Endothelial cell of hepatic sinusoid (primary cell): ENCODE results near the gene TRIM45.
"Not testable (repeated sequence)": the region's sequence is repeated elsewhere in the genome, so short reads cannot be mapped to it uniquely, and the experiment has no call there.

Experiments used
- in situ Hi-C: cut with HindIII; loops from 2 replicates; pipeline ENCODE4 v1.10.0; 2017; ENCODE audit warnings: low sequenced_read_pairs

Gene TRIM45

DNA sequence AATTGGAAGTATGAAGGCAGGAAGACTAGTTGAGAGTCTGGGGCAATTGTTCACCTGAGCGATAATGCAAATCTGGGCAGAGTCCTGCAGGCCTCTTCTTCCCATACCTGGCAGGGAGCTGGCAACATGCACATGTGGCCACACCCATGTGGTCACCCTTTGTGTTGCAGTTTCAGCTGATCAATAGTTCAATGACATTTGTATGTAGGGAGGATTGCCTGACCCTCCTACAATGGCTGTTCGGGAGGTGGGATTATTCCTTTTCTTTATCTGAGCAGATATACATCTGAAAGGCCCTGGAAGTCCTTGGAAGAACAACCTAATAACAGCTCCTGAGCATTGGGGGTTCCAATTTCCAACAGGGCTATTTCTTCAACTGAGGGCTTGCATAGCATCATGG is 15.2 kb upstream of the TRIM45 start:
- in situ Hi-C loops = no loop called here

DNA sequence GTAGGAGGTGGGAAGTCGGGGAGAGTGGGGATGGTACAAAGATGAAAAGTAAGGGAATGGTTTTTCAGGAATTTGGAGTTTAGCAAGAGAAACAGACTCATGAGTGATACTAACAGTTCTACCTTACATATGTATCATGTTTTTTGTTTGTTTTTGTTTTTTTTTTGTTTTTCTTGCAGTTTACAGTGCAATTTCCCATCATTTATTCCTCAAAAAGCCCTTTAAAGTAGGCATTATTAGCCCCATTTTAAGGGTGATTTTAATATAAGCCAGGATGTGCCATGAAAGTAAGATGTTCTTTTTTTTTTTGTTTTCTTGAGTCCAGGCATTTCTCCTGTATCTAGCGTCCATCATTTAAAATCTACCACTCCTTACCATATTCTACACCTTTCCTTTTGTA is 13.8 kb upstream of the TRIM45 start:
- in situ Hi-C loops = no loop called here

DNA sequence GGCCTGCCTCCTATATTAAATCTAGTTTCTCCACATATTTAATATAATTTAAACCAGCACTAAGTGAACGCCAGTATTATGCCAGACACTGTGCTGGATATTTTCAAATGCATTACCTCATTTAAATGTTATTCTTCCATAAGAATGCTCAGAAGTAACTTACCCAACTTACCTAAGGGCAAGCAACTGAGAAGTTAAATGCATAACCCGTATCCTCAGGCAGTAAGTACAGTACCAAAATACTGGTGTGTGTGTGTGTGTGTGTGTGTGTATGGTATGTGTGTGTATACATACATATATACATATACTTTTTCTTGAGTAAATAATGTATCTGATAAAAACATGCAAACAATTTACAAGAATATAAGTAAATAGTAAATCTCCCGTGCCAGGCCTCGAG is 9.0 kb upstream of the TRIM45 start:
- in situ Hi-C loops = no loop called here

DNA sequence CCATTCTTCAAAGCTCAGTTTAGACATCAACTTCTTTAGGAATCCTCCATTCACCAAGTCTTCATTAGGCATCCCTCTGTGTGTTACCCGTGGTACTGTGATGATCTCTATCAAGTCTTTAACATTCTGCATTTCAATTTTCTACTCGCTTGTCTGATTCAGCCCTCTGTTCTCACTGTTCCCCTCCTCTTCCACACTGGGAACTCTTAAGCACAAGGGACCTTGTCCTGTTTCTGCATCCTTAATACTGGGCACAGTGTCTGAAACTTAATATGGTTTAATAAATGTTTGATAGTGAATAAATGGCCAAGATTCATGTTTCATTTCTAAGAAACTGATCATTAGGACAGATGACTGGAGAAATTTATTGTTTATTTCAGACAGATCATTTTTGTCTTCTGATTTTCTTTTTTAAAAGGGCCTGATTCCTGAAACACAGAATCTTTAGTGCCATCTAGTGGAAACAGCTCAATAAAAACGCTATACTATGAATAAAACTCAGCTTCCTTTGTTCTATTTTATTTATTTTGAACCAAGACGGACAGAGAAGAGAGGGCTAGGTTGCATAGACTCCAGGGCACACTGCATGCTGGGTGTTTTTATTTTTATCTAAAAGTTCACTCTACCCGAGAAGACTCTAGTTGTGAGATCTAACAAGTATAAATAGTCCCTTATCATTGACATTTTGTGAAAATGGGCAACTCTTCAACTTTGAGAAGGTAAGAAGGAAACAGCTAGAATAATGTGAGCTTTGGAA is 7.0 kb upstream of the TRIM45 start:
- in situ Hi-C loops = no loop called here

DNA sequence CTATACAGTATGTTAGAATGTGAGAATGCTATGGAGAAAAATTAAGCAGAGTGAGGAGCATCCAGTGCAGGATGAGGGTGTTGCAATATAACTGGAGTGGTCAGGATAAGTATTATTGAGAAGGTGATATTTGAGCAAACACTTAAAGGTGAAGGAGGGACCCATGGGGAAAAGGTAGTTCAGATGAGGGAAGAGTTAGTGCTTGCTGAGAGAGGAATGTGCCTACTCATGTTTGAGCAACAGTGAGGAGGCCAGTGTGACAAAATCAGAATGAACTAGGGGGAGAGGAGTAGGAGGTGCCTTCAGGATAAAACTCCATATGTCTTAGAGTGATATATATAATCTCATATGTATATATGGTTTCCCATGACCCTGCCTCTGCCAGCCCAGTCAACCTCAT is 6.2 kb upstream of the TRIM45 start:
- in situ Hi-C loops = no loop called here

DNA sequence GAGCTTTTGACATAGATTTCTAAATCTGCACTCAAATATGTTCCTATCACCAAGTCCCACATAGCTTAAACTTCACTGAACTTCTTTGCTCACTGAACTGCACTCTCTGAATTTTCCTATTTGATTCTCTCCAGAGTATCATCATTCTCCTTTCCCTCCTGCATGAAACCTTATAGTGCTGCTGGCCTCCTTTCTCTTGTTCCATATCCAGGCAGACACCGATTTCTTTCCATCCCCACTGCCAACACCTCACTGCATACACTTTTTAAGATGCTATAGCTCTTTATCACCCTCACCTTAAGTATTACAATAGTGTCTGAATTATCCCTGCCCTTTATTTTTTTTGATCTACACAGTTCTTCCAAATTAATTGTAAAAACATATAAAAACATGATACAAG is 3.1 kb upstream of the TRIM45 start:
- in situ Hi-C loops = no loop called here

DNA sequence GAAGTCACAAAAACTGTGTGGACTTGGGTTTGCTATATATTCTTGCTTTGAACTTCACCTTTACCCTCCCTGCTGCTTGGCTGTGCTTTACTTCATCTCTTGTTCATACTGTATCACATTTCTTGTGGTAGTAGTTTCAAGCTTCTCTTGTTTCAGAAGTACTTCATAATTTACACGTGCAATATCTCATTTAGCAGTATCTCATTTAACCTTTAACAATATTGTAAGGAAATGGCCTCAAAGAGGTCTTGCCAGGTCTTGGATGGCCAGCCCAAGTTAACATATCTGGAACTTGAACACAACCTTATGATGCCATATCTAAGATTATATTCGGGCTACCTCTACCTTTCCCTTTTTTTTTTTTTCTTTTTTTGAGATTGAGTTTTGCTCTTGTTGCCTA is 1.7 kb upstream of the TRIM45 start:
- in situ Hi-C loops = no loop called here

DNA sequence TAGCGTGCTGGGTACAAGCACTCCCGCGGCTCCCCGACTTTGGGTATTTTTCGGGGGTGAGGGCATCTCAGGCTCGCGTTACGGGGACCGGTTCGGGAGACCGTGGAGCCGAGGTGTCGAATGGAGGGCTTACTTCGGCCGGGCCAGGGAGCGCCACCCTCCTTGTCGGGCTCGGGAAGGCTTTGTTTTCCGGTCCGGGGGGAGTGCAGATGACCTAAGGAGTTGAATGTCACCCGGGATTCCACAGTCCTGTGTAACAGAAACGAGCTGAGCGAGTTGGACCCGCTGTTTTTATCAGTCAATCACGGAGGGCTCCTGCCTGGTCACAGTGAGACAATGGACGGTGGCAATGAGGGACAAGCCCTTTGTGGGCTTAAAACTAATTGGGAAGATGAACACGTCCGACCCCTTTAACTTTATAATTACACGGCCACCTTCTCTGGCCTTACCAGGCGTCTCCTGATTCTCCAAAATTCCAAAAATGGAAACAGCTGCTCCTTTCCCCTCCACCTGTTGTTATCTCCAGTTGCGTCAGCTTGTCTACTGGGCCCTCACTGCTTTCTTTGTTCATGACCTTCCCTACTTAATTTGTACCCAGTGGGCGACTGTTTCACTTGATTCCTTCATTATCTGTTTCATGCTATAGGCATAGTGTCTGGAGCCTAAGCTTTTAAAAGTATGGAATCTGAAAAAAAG is 929 bp upstream of the TRIM45 start:
- in situ Hi-C loops = no loop called here

DNA sequence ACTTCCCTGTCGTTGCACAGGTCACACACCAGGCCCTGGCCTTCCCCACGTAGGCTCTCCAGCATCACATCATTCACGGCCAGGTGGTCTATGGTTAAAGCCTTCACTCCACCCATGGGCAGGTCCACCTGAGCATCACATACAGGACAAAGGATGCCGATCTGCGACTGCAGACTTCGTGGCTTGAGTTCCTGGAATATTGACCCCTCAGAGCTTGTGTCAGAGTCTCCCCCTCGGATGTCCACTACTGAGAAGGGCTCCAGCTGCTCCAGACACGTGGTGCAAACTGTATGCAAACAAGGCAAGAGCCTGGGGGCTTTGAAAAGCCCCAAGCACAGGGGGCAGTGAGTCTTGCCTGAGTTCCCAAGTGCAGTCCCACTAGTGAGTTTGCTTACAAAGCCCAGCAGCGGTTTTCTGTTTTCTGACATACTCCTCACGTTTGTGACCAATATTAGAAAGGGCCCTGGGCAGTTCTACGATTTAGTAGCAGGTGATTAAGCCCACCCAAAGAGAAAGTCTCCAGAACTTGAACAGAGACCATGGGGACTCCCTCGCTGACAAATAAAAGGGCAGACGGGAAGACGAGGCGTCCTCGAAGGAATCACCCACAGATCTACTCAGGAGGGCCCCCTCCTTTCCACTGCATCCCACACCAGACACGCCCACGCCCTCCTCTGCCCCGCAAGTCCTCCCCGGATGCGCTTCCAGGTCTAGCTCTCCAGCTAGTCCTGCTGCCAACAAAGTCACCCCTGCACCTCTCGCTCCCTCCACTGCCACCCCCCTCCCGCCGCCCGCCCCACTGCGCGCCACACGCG is 568 bp downstream of the TRIM45 start:
- in situ Hi-C loops = no loop called here

DNA sequence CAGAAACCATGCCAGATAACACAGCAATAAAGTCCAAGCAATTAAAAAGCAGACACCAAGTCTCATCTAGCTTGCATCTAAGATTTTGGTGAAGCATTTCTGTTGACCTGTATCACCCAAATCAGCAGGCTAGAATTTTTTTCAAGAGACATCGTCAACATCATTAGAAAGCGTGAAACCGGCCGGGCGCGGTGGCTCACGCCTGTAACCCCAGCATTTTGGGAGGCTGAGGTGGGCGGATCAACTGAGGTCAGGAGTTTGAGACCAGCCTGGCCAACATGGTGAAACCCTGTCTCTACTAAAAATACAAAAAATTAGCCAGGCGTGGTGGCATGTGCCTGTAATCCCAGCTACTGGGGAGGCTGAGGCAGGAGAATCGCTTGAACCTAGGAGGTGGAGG is 2.4 kb downstream of the TRIM45 start:
- in situ Hi-C loops = not testable (repeated sequence)

DNA sequence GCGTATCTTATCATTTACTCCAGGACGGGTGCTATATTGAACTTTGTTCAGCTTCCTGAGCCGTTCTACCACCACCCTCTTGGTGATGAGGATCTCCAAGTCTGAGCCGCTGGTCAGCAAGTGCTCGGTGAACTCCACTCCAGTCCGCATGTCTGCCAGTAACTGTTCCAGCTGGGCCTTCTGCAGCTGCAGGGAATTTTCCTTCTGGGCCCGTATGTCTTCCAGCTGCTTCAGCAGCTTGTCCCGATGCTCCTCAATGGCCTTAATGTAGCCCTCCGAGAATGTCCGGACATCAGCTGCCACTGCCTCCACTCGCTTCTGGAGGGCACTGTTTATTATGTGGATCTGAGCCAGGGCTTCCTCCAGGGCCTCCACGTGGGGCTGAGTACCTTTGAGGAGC is 3.4 kb downstream of the TRIM45 start:
- in situ Hi-C loops = no loop called here

DNA sequence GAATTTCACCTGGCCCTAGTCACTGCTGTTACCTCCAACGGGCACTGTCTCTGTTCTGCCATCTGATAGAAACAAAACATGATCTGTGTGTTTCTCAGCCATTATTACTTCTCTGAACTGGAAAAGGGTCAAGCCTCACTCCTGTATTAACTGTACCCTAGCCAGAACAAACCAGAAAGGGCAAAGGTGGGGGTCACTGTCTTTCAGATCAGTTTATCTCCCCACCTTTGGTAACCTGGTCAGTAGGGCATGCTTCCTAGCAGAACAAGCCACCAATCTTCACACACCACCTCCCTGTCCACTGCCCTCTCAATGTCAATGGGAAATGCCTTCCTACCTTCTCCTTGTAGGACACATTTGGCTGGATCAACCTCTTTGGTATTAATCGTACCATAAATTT is 3.9 kb downstream of the TRIM45 start:
- in situ Hi-C loops = no loop called here

DNA sequence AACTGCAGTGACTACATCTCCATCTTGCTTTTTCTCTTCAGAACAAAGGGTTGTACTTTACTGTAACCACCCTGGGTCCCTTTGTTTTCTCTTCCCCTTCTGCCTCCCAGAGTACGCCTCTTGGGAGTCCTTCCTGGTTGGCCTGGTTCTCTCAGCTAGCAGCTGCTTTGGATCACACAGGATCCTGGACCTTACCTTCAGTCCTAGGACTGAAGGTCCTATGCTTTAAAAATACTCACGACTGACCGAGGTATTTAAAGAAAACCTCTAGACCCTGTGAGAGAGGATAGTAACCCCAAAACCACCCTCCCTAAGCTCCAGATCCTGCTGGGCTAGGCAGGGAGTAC is 4.8 kb downstream of the TRIM45 start:
- in situ Hi-C loops = no loop called here

DNA sequence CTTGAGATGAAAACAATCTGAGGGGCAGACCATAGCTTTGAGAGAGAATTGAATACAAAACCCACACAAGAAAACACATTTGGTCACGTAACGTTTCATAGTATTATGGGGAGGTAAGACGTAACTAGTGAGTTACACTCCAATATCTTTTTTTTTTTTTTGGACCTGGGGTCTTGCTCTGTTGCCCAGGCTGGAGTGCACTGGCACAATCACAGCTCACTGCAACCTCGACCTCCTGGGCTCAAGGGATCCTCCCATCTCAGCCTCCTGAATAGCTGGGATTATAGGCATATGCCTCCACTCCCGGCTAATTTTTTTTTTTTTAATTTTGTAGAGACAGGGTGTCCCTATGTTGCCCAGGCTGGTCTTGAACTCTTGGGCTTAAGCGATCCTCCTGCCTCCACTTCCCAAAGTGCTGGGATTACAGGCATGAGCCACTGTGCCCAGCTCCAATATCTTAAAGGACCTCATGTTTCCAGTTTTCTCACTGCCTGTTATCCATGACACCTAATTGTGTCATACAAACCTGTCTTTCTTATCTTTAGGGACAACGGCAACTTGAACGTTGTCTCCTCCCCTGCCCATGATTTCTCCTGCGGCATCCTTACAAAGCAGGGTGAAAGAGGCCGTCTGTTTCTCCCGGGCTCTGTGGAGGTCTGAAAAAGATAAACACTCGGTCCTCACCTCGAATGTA is 5.3 kb downstream of the TRIM45 start:
- in situ Hi-C loops = no loop called here

DNA sequence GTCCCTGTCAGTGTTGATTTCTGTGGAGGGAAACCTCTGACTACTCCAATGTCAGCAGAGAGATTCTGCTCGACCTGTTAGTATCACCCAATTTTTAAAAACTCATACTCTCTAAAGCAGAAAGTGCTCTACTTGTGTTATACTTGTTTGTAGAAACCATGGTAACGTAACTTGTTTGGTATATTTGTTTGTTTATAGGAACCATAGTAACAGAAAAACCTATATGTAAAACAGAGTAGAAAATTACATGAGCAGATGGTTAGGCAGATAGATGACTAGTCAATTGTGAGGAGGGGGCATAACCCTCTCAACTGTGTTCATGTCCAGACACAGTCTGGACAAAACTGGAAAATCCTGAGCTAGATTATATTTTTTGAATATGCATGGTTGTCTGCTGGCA is 6.7 kb downstream of the TRIM45 start:
- in situ Hi-C loops = no loop called here

DNA sequence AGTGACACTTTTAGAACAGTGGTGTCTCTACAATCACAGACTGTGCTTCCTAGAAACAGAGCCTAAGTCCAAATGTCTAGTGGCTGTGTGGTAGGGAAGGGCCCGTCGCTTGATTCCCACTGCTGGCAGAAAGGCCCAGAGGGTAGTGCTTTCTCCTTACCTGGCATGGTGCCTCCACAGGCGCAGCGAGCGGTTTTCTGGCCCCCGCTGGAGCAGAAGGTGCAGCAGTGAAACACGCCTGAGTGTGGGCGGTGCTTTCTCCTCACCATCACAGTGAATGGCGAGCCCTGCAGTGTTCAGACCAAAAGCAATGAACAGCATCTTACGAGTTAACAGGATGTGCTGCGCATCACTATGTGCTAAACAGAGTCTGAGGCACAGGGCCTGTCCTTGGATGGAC is 8.3 kb downstream of the TRIM45 start:
- in situ Hi-C loops = no loop called here

DNA sequence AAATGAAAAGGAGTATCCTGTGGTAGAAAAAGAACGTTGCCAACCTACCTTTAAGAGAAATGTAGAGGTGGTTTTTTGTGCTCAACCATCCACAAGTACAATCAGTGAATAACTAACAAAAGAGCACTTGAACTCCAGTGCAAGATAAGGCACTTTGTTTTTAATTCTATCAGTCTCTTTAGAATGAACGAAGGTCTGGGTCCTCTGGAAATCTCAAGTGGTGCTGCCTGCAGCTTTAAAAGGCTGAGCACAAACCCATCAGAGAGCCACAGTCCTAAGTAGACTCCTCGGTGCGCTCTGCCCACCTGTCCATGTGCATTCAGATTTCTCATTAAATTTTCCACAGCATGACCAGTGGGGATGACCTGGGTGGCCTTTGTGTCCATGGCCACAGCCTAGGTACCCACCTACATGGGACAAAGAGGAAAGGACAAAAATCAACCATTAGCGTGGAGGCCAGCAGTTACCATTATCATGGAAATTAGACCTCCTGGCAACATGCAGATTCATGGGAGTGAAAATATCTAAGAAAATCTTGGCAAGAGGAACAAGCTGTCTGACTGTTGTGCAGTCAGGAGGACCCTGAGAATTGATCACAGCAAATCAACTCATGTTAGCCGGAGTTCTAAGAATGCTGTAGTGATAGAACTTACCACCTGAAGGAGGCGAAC is 9.4 kb downstream of the TRIM45 start:
- in situ Hi-C loops = no loop called here

DNA sequence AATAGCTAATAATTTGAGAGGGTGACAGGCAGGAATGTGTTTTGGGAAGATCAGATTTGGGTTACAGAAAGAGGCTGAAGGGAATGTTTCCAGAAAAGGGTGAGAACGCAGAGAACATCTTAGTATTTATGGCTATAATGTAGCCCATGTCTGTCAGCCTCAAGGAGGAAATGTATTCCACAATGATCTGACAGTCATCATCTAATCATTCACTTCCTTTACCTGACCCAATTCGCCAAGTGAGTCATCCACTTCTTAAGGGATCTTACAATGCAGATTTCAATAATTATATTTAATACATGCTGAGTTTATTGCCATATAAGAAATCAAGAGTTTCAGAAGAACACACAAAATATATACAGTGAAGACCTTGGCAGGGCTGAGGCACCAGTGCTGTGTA is 10.8 kb downstream of the TRIM45 start:
- in situ Hi-C loops = no loop called here

DNA sequence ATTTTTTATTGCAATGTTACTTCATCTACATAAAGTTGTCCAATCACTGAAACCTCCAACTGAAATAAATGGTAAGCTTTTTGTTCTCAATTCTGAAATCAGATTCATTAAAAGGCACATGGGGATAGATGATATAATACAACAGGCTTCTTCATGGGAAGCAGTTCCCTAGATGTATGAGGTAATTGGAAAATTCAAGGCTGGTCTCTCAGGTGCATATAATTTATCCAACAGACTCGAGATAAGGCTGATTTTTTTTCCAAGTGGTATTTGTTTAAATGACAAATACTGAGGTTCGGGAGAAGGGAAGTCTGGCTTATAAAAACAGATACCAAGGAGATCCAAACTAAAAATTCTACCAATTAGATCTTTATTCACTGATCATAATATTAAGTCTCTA is 14.2 kb downstream of the TRIM45 start:
- in situ Hi-C loops = no loop called here

DNA sequence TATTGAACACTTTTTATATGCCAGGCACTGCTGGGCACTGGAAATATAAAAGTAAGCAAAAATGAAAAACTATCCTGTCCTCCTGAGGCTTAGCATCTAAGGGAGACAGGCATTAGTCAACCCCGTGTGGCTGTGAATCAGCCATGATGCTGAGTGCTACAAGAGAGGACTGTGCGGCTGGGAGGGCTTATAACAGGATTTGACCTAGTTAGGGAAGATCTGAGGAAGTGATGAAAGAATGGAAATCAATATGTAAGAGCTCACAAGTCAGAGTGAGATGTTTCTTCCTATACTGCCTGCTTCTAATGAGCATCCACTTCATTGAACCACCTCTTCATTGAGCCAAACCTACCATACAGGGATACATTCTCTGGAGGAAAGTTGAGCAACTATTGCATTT is 15.1 kb downstream of the TRIM45 start:
- in situ Hi-C loops = no loop called here

DNA sequence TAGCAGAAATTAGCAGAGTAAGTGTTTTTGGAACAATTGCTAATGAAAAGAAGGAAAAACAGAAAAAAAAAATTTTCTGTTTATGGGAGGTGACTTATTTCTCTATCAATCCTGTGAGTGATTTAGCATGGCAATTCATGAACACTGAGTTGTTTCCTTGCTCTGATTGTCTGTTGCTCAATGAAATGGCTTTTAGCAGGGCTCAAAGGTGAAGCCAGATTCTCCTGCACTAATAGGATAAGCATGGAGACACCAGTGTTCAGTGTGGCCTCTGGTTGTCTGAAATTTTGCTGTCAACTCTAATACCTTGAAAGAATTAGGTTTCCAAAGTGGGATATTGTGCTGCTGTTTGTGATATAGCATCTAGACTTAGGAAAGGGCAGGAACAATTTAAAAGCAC is 15.8 kb downstream of the TRIM45 start:
- in situ Hi-C loops = no loop called here
